H9 (cell line): ENCODE data around the gene HEPN1. TPM values are rescaled to one million over a fixed set of nuclear protein-coding genes. Genes with fewer than 3 reads are reported as not detected.

Experiments
- total RNA-seq: library from RNA; stranded (reverse); gene quantifications from 2 replicates; pipeline ENCODE4 v1.2.1, GENCODE V29; 2021

HEPN1 gene
- total RNA-seq, 1 experiment from 2014 or later: not detected

Other genes with a start within 250 kb of the HEPN1 start
- gene SIAE, start 245.5 kb upstream of the HEPN1 start, total RNA-seq: 4.7 and 5.6 TPM in 2 replicates
- 6.9 and 7.2 TPM in 2 replicates for gene SPA17, start 245.3 kb upstream of the HEPN1 start, total RNA-seq
- 6.4 and 7.0 TPM in 2 replicates for gene NRGN, start 179.3 kb upstream of the HEPN1 start, total RNA-seq
- not detected in 2 replicates for gene VSIG2, start 167.0 kb upstream of the HEPN1 start, total RNA-seq
- 0.33 and 0.92 TPM in 2 replicates for gene ESAM, start 157.0 kb upstream of the HEPN1 start, total RNA-seq
- gene MSANTD2, start 118.8 kb upstream of the HEPN1 start, total RNA-seq: 14.5 and 18.1 TPM in 2 replicates
- 11.8 and 12.6 TPM in 2 replicates for gene ROBO3, start 53.8 kb upstream of the HEPN1 start, total RNA-seq
- not detected in 2 replicates for gene ROBO4, start 21.4 kb upstream of the HEPN1 start, total RNA-seq
- not detected in 2 replicates for gene HEPACAM, start 16.8 kb downstream of the HEPN1 start, total RNA-seq
- gene CCDC15, start 35.0 kb downstream of the HEPN1 start, total RNA-seq: 2.3 and 2.8 TPM in 2 replicates
- gene SLC37A2, start 144.1 kb downstream of the HEPN1 start, total RNA-seq: 0.61 and 1.2 TPM in 2 replicates
- gene TMEM218, start 192.4 kb downstream of the HEPN1 start, total RNA-seq: 14.3 and 15.2 TPM in 2 replicates
- gene PKNOX2, start 245.5 kb downstream of the HEPN1 start, total RNA-seq: 1.3 and 1.4 TPM in 2 replicates